HG02870 (cell line): ENCODE data around the gene FYN.

Source experiments
- ATAC-seq: cut with Tn5 transposase; IDR thresholded peaks from one replicate; pipeline ENCODE4 v1.9.1; 2021; ENCODE audit warnings: mild to moderate bottlenecking, moderate library complexity; ENCODE audit not compliant: unreplicated experiment

Gene FYN

DNA sequence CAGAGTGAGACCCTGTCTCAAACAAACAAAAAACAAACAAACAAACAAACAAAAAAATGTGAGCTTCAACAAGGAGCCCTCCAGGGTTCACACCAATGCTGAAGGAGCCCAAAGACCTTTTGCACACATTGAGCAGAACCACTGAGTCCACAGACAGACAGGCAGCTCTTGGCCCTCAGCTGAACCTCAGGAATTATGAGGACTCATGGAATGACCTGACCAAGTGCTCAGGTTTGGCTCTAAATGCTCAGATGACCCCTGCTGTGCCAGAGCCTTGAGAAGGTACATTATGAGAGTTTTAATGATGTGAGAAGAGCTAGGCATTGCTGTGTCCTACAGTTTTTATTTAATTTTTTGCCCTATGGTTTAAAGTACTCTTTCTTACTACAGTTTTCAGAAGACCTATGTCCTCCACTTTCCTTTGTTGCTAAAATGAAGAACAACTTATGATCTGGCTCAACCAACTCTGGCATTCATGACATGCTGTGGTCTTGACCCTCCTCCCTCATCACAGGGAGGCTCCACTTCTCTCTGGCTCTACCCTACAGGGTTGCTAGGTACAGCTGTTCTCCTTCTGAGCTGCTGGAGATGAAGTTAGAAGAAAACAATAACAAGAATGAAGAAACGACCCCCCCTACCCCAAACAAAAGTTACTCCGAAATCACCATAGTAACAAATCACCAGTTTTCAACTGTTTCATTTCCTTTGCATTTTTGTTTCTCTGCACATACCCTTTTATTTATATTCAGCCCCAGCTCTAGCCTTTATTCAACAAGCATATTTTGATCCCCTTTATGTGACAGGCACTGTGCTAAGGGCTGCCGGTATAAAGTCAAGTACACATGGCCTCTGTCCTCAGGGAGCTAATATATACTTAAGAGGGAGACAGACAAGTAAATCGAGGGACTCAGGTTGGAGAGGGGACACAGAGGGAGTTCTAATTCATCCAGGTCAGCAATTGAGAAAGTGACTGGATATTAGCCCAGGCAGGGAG lies 138.9 kb downstream of the FYN start:
- no peak for ATAC-seq

DNA sequence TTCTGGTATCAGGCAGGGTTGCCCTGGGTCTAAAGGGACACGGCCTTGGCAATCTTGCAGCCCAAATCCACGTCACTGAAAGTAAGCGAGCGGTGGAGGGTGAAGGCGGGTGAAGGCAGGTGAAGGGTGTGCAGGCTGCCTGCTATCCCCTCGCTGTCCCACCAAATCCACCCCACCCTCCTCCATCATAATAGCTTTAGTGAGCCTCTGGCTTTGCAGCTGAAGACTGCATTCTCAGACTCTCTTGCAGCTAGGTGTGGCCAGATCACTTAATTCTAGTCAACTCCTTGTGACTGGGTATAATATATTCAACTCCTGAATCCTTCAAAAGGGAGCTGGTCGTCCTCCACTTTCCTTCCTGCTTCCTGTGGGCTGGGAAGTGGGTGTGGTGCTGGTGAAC lies 140.9 kb downstream of the FYN start:
- no peak for ATAC-seq

DNA sequence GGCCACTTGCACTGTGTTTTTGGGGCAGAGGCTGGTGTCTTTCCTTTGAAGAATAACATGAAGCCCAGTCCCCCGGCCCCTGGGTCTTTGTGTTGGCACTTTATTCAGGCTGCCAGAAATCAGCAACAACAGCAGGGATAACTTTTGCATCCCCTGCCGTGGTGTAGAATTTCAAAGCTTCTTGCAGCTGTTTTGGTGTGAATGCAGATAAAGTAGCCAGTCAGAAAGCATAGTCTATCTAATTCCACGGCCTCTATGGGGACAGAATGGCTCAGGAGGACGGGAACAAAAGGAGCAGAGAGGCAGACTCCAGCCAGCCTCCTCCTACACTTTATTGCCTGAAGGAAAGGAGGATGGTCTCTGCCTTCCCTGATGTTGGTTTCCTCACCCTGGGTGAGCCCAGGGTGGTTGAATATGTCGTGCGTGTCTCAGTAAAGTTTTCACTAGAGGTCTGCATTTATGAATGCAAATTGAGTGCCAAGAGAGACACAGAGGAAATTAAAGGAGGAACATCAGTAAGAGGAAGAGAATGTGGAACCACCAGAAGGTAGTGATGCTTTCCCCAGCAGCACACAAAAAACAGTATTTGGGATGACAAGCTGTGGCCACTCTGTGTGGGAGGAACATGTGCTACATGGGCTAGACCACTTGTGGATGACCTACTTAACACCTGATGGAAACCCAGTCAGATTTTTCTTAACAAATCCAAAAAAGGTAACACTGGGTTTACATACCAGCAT lies 141.6 kb downstream of the FYN start:
- ATAC-seq, result no peak

DNA sequence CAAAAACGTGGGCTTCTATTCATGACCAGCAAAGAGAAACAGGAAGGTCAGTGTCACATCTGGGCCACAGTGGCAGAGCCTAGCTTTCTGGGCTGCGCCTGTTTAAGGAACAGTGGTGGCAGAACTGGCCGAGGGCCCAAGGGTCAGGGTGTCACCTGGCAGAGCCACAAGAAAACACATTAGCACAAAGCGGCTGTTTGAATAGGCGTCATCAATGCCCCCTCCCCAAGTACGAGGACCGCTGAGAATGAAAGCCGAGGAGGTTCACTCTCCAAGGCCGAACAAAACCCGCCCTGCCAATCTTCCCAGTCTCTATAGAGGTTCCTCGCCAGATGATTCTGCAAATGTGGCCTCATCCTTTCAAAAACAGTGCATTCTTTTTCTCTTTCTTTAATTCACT lies 142.4 kb downstream of the FYN start:
- ATAC-seq, result no peak

DNA sequence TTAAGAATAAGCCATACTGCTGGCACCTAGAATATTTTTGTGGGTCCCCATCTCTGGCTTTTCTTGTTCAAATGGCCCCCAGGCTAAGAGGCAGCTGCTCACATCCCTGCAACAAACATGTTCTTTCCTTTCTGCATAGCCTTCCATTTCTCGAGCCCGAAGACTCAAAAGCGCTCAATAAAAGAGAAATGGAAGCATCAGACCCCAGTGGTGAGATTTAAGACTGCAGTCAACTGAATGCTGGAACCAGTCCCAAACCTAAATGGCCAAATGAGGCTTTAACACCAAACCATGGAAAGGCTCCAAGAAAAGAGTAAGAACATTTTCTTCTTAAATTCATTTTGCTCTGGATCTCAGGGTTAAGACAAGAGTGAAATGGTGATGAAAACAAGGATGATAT lies 145.4 kb downstream of the FYN start:
- no peak for ATAC-seq

DNA sequence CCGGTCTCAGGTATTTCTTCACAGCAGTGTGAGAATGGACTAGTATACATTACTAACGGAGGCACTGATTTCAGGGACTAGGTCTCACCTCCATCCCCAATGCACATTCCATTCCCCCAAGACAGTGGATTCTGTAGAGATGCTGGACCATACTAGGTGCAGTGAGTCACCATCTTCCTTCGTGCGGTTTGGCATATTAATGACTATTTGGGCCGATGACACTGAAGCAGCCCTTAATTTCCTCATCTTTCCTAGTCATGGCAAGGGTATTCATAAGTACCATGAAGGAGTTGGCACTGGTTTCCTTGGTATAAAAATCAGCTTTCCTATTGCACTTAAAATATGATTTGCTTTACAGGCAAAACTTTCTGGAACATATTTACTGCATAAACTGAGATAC lies 146.2 kb downstream of the FYN start:
- ATAC-seq, result no peak

DNA sequence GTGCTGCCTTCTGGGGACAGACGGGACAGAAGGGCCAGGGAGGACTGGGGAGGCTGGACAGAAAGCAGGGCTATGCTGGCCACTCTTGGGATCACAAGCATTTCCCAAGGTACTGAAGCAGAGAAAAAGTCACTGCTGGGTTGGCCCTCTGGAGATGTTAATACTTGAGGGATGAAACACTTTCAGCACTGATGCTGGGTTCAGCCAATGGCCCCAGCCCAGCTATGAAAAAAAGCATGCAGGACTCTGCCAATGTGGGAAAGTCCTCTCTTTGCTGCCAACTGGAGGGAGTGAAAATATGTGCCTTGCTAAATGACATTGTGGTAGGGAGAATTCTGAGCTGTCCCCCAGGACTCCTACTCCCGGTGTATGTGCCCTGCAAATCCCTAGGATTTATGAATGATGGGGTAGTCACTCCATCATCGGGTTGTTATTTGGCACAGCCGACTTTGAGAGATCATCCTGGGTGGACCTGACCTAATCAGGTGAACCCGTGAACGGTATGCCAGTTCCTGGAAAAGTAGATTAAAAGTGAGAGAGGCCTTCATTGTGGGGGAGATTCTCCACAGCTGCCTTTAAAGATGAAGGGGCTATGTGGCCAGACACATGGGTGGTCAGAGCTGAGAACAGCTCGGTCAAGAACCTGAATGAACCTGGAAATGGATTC lies 147.7 kb downstream of the FYN start:
- no peak for ATAC-seq

DNA sequence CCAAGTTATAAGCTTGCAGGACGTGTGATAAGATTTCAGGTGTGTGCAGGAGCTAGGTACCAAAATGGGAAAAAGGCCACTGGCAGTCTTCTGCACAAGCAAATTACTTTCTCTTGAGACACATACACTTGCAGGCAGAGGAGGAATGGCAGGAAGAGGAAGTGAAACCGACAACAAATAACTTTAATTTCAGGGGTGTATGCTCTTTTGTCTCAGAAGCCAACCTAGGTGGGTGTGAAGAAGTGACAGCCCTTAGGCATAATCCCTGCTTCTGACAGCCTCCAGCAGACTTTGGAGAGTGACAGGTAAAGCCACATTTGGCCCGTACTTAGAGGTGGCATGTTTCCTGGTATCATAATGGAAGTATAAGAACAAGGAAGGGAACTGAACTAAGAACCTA lies 148.7 kb downstream of the FYN start:
- ATAC-seq, result peak; percentile 99

DNA sequence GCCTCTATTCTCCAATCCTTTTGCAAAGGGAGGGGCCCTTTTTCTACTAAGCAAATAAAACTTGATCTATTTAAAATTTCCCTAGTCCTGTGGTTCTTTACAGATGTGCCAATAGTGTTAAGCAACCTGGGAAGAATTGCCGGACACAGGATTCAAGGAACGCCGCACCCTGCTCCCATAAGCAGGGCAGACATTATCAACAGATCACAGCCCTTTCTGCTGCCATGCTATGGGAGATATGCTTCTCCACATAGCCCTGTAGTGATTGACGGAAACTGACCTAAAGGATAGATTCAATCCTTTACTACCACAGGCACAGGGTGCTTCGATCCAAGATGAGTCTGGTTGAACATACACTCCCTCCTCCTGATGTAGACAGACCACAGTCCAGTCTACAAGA lies 149.2 kb downstream of the FYN start:
- ATAC-seq, result peak; percentile 22

DNA sequence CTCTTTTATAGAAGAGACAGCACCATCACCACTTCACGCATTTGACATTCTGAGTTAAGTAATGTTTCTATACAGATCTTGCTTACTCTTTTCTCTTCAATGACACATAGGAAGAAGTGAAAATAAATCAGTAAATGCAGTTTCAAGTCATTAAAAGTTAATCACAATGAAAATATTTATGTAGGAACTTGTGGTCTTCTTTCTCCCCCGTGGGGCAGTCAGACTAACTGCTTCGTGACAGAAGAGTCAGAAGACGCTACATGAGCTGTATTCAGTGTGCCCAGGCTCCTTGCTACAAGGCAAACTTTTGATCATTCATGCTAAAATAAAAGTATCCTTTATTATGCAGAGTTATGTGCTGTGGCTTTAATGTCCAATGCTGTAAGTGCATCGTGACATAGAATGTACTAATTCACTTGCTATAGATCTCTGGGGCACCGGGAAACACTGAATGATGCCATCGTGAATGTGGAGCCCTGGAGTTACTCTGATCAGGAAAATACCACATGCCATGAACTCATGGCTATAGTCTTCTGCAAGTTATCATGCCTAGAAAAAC lies 149.8 kb downstream of the FYN start:
- no peak for ATAC-seq

DNA sequence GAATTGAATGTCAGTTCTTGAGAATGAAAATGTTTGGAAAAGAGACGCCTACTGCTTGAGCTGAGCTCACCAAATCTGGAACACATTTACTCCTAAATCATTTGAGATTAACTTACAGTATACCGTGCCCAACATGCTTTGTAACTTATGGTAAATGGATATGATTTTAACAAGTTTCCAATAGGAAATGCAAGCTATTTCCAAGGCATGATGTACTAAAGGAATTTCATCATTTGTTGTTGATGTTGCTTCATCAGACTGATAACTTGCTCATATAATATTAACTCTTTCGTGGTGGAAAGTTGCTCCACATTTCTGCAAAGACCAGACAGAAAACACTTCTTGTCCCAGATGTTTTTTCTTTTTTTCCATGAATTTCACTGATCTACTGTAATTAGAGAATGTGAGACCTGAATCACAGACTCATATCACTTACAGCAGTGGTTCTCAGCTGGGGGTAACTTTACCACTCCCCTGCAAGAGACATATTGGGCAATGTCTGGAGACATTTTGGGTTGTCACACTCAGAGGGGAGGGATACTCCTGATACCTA lies 151.0 kb downstream of the FYN start:
- ATAC-seq, result no peak

DNA sequence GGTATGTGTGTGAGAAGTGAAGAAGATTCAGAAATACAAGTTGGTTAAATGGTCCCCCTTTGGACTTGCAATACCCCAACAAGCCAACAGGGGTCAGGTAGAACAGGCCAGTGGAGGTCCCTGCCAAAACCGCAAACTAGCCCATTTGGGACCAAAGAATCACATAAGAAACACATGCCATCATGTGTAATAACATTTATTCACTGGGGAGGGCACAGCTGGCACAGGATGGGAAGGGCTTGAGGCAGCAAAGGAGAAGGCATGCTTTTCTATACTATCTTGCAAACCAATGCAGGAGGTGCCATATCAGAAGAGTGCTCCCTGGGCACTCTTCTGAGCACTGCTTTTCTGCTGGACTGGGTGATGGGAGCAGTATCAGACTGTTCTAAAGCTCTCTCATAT lies 151.5 kb downstream of the FYN start:
- ATAC-seq, result no peak

DNA sequence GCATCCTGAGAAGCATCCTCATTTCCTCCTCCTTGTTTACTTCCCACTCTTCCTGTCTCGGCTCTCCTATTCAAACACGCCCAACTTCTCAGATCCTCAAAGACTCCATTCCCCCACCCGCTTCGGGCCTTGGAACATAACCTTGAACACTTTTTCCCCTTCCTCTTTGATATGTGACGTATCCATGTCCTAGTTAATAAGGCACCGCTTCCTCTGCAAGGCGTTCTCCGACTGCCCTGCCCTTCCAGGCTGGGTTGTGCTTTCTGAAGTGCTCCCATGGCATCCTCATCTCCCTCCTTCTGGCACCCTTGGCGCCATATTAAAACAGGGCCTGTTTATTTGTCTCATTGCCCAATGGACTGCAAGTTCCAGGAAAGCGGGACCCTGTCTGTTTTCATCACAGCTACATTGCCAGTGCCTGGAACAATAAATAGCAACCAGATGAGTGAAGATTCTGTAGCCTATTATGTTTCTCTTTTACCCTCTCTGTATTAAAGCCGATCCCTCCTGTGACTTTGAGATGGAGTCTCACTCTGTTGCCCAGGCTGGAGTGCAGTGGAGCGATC lies 152.2 kb downstream of the FYN start:
- no peak for ATAC-seq

DNA sequence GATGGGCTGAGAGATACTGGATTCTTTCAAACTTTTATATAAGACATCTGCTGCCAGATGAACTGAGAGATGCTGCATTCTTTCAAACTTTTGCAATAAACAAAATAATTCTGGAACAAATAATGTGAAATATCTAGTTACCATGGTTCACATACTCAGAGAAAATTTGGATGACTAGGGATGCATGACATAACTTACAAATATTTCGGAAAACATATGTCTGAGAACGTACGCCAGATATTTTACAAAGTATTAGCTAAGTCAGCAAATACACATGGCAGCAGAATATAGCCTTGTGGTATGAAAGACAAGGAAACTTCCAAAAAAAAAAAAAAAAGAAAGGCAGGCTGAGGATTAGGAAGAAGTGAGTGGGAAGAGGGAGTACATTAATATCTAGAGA lies 154.3 kb downstream of the FYN start:
- no peak for ATAC-seq

DNA sequence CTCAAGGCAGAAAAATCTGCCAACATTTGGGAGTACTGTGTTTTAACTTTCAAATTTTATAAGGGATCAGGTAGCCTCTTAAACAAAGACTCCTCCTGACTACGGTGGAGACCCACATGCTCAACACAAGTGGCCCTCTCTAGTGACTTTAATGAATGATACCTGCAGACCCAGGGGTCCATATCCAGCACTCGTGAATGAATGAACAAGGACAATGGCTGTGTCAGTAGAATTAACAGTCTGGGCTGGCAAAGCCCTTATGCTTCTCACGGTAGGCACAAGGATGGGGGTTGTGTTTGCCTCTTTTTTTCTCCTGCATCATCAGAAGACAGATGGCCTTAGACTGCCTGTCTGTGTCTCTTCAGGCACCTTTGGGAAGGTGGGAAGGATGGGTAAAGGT lies 154.9 kb downstream of the FYN start:
- no peak for ATAC-seq

DNA sequence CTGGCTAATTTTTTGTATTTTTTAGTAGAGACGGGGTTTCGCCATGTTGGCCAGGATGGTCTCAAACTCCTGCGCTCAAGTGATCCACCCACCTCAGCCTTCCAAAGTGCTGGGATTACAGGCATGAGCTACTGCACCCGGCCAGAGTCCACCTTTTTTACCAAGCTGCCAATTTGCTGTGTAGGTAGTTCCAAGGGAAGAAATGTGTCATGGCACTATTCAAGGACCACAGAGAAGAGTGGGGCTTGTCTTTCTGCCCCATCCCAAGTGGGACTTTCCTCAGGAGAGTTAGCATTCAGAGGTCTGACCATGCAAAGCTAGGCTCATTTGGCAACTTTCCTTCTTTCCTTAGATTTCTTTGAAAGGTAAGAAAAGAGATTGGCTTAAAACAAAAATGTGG lies 155.6 kb downstream of the FYN start:
- no peak for ATAC-seq

DNA sequence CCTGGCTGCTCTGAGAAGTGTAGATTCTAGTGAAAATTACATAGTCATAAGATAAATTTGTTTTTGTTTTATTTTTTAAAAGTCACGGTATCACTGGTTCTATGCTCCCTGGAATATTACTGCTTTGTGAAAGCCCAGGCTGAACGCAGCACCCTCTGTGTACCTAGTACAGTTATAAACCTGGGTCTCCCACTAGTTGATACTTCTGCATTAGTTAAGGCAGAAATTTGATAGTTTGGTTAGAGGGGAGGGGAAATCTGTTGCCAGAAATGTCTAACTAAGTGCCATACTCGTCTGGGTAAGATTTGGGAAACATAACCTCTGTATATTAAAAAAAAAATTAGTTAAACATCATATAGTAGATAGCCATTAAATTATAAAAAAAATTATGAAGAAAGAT lies 156.9 kb downstream of the FYN start:
- ATAC-seq, result no peak

DNA sequence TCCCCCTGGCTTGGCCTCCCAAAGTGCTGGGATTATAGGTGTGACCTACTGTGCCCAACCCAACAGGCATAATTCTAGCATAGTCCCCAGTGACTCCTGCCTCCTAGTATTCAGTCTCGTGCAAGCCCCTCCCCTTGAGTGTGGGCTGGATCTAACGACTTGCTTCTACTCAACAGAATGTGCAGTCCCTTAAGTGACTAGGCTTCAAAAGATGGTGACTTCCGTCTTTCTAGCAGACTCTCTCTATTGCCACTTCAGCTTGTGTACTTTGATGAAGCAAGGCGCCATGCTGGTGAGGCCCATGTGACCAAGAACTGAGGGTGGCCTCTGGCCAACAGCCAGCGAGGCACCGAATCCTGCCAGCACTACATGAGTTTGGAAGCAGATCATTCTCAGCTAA lies 157.9 kb downstream of the FYN start:
- ATAC-seq, result no peak

DNA sequence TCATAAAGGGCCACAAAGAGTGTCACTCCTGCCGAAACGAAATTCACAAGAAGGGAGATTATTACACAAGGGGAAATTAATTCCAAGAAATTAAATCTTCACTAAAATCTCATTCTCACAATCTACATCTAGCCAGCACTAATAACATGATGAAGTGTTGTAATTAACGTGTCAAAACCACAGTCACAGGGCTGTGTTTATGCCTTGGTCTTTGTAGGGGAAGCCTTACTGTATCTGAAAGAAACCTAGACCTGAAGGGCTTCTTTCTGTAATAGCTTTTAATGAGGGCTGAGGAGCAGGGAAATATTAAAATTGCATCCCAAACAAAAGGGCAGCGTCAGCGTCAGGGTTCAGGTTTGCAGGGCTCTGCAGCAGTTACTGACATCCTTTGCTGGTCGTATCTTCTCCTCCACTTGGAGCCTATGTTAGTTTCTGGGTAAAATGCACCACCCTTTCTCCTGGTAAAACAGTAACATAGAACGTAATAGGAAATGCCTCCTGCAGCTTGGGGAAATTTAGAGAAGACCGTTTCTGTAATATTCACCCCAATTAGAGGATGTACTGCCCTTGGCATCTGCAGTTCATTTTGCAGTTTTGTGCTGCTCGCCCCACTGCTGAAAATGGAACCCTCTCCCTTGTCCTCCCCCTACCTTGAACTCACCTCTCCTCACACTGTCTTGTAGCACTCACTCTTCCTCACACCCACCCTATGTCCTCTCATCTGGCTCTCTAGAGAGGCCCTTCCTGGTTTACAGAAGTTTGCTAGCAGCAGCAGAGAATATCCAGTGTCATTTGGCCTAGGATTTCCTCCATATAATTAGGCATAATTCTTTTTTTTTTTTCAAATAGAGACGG lies 158.6 kb downstream of the FYN start:
- ATAC-seq, result no peak

DNA sequence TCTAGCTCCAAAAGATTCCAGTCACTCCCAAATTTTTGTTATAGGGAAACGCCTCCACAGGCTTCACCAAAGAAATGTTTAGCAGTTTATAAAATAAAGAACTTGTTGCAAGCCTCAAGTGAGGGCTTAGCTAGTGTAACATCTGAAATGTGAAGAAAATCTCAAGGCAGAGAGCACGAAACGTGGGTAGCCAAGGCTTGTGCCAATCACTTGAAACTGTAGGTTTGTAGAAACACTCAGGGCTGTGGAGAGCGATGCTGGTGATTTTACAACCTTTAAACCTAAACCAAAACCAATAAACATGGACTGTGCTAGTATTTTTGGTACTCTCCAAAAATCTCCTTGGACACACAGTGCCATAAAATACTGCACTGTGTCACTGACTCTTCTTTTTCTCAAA lies 159.4 kb downstream of the FYN start:
- ATAC-seq, result no peak
